GM18868 (cell line): ENCODE data around the gene NGF.

Experiments
- ATAC-seq: cut with Tn5 transposase; IDR thresholded peaks from one replicate; pipeline ENCODE4 v1.9.1; 2021; ENCODE audit warnings: mild to moderate bottlenecking, moderate library complexity; ENCODE audit not compliant: unreplicated experiment

NGF gene

DNA sequence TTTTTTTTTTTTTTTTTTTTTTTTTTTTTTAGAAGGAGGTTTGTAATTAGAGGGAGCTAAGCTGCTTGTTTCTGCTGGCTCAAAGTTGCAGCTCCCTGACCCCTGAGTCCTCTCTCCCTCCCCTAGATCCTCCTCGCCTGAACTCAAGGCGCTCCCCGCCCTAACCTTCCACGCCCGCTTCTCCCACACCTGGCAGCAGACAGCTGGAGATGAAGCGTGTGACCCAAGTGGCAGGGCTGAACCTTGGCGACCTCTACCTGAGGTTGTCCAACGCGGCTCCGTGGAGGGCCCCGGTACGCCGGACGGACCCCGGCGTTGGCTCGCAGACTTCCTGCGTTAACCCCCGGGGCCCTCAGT, 795 bp downstream of the NGF start:
- ATAC-seq, result no peak

DNA sequence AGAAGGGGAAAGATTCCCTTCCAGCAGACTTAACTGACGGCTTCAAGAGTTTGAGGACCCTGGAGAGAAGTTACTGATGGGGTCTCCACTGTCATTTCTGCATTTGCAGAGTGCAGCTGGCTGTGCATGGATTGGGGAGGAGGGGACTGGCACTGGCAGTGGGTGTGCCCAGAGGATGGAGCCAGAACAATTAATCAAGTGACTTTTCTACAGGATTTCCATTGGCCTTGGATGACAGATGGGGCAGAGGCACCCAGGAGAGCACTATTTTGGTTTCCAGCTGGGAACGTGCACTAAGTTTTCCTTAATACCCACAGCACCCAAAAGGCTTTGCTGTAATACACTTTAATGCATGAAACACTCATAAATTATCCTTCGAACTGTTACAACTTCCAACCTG, 1.3 kb downstream of the NGF start:
- ATAC-seq, result no peak

DNA sequence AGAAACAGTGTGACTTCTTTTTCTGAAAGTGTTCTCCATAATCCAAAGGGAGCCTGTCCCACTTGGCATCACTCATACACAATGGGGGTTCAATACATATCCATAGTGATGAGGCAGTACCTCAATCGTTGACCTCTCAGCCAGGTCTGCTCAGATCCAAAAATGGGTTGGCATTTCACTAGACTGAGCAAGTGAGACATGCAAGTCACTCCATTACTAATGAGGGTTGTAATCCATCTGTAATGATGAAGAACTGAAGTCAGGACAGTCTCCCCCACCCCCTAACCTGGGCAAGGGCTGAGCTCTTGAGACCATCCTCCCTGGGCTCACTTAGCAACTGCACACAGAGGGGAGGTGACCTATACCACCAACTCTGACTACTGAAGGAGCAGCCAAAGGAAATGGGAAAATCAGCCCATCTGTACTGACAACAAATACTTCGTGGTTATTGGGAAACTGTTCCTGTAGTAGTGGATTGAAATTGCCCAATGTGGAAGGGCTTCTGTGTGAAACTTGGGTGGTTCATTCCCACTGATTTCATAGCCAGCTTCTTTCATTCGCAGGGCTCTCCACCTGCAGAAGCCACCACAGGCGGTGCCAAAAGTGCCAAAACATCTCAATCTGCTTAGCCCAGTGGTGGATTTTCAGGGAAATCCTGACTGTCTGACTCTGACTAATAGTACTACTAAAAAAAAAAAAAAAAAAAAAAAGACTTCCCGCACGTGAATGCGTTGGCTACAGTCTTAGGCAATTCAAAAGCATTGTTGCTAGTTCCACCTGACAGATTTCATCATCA, 5.0 kb downstream of the NGF start:
- peak; percentile 47 for ATAC-seq

GRCh38 chr1:115331558-115332331, 6.3 kb downstream of the NGF start:
- ATAC-seq, result no peak

GRCh38 chr1:115330480-115331013, 7.5 kb downstream of the NGF start:
- no peak for ATAC-seq

DNA sequence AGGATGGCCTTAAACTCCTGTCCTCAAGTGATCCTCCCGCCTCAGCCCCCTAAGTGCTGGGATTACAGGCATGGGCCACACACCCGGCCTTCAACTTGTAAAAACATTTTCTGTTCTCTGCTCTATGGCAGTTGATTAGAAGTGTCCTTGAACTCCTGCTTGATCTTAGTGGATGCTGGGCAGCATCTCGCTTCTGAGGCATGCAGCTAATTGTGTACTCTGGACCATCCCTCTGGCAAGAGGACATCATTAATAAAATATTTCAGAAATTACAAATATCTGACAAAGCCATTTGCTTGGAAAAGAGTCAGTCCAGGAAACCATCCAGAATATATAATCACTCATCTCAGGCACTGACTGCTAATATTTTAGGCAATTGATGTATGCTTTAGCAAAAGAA, 8.1 kb downstream of the NGF start:
- no peak for ATAC-seq

- ATAC-seq, result no peak
Observed at GRCh38 chr1:115327270-115327669, 10.8 kb downstream of the NGF start.

GRCh38 chr1:115326419-115326818, 11.6 kb downstream of the NGF start:
- no peak for ATAC-seq

DNA sequence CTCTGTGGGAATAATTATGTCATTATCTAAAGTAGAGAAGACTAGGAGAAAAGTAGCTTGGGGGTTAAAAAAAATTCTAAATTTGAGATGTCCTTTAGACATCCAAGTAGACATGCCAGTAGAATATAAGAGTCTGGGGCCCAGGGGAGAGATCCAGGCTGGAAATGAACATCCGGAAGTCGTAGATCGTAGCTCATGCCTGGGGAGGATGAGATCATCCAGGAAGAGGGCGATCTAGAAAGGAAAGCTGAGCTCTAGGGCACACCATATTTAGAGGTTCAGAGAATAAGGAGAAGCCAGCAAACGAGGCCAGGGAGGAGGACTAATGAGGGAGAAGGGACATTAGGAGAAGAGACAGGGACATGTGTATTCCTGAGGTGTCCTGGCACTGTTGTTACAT, 12.2 kb downstream of the NGF start:
- ATAC-seq, result no peak

- no peak for ATAC-seq
Observed at GRCh38 chr1:115324649-115325420, 13.2 kb downstream of the NGF start.

DNA sequence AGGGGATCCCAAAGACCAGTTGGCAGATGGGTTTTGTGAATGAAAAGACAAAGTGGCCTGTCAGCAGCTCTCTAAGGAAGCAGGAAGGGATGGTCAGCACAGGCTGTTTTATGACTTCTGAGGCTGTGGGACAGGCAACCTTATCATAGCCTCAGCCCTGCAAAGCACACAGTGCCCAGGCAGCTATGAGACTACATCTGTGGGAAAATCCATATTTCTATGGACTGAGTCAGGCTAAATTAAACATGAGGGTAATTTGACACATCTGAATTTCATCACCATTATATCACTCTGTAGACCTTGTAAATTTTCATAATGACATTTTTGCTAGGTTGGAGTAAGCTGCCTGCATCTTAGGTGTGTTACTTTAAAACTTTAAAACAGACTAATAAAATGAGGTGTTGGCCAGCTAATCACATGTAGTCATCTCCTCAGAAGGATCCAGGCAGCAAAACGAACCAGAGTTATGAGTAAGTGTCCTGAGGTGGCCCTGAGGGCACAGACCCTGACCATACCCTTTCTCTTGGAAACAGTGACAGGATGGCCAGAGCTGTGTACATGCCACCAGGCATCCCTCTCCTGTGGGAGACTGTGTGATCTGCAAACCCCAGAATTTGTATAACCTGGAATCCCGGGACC, 14.6 kb downstream of the NGF start:
- no peak for ATAC-seq

DNA sequence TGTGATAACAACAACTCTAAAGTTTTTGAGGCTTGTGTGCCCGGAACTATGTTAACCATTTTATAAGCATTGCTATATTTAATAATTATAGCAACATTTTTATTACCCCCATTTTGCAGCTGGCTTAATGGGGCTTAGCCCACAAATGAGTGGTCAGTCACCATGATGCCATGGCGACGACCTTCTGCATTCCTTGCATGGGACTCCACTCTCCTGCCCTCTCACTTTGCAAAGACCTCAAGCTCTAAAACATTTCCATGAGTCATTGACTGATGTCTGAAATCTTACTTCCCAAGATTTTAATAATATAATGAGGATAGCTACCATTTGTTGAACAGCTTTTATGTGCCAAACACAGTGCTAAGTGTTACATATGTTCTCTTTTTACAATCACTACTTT, 15.4 kb downstream of the NGF start:
- no peak for ATAC-seq

DNA sequence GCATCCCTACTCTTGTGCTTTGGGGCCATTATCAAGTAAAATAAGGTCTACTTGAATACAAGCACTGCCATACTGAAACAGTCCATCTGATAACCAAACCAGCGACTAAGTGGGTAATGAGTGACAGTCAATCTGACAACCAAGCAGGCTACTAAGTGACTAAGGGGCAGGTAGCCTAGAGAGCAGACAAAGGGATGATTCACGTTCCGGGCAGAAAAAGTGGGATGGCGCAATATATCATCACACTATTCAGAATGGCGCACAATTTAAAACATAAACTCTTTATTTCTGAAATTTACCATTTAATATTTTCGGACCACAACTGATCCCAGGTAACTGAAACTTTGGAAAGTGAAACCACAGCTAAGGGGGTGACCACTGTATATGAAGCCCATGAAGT, 17.7 kb downstream of the NGF start:
- ATAC-seq, result no peak

DNA sequence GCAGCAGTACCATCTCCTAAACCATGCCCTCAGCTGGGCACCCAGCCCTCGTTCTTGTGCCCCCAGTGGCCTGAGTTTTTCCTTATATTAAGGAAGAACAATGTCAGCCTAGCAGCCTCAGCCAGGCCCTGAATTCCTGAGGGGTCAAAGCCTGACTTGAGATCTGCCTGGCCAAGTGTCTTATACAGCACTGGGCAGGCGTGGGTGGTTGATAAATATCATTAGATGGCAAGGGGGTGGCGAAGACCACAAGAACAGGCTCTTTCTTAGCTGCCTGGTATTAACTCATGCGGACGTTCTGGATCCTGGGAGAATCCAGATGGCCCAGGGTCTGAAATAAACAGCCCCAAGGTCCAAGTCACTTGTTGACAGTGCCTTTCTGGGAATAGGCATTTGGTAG, 18.3 kb downstream of the NGF start:
- ATAC-seq, result no peak

DNA sequence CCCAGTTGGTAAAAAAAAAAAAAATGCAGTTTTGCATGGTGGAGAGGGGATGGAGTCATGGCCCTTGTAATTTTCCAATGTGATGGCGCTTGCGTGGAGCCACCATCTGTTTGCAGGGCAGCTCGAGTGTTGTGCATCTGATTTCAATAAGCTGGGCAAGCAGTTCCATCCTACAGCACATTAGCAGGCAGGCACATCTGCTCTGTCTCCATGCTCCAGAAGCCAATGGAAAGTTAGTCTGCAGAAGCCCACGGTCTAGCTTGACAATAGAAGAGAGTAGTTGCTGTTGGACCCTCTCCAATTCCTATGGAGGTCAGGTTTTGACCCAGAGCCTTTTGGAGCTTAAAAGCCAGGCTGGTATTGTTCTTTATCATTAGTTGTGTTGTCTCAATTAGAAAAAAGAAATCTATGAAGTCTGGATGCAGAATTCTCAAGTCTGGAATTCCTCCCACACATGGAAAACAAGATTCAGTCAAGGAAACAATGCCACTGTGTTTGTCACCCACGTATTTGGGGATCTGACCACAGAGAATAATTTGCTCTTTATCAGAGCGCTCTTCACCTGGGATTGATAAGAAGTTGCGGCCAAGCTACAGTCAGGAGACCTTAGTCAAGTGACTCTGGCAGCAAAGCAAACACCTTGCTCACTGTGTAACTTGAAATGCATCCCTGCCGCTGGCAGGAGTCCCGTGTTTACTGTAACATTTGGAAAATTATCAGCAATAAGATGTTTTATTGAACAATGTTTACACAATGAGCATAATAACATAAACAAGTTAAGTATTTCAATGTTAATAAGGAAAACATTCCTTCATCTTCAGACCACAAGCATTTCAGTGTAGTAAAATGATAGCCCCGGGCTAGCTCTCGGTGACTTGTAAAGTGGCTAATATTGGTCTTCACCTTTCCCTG, 20.7 kb downstream of the NGF start:
- no peak for ATAC-seq

- no peak for ATAC-seq
Observed at GRCh38 chr1:115314765-115315164, 23.3 kb downstream of the NGF start.

DNA sequence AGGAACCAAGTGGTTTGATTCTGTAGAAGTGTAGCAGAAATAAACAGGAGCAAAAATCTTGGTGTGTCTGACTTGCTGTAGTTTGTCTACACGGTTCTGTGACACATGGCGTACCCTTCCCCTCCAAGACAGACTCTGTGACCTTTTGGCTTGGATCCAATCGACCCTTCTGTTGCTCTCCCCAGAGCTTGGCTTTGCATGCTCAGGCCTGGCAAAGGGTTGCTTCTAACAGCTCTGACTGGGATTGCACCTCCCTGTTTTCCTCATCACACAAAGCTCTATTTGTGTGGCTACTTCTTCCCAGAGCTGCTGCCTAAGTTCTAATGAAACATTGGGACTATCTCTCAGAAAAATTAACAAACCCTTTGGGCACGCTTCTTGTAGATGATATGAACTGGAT, 24.0 kb downstream of the NGF start:
- no peak for ATAC-seq

DNA sequence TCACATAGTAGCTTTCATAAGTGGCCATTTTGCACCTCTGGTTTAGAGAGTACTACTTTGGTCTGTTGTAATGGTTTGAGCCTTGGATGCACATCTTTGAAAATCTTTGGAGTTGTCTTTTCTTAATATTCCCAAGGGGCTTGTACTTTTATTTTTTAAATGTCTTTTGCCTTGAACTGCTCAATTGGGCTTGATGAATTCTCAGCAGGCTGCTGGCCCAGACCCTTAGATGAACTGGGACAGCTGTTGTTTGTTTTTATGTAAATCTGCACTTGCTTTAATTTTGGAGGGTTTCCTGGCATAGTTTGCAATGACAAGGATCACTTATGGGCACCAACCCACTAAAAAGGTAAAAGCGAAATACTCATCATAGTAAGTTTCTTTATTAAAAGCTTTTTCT, 24.9 kb downstream of the NGF start:
- ATAC-seq, result no peak

GRCh38 chr1:115312742-115313141, 25.3 kb downstream of the NGF start:
- no peak for ATAC-seq

- ATAC-seq, result no peak
Observed at GRCh38 chr1:115311474-115311989, 26.5 kb downstream of the NGF start.
